Adrenal gland (tissue), 19 donors: ENCODE measurements around the gene HNF1A. TPM values are rescaled to one million over a fixed set of nuclear protein-coding genes. Genes with fewer than 3 reads are reported as not detected.

ENCODE experiments used
- DNase-seq, 7 donors: peaks; one replicate each; pipeline ENCODE4 v3.0.0-alpha.2; 2019 to 2020
- H3K27ac ChIP-seq, 5 donors: fragments of 200-600 bp; sonication (generic) in 4 of 5; 1 replicate in 3 of 5; 2 replicates in 2 of 5; pipeline versions ENCODE4 v1.5.1 to v1.8.0; 2016 to 2020; ENCODE audit warnings: mild to moderate bottlenecking in 1 of 5
- H3K27me3 ChIP-seq: fragments of 200-600 bp; 2 replicates; pipeline ENCODE4 v1.8.0; 2021
- H3K36me3 ChIP-seq, 2 donors: fragments of 200-600 bp; replicated peaks in 1 of 2; 1 replicate in 1 of 2; 2 replicates in 1 of 2; pipeline versions ENCODE4 v1.5.1 to v1.8.0; 2018 to 2022
- H3K4me1 ChIP-seq, 2 donors: fragments of 200-600 bp; replicated peaks in 1 of 2; 1 replicate in 1 of 2; 2 replicates in 1 of 2; pipeline versions ENCODE4 v1.5.1 to v1.8.0; 2018 to 2021
- H3K4me3 ChIP-seq, 4 donors: fragments of 200-600 bp; sonication (generic) in 3 of 4; one replicate each; pipeline ENCODE4 v1.5.1; 2016 to 2018
- H3K9me3 ChIP-seq, 3 donors: fragments of 200-600 bp; sonication (generic) in 1 of 3; replicated peaks in 1 of 3; 1 replicate in 2 of 3; 2 replicates in 1 of 3; pipeline versions ENCODE4 v1.5.1 to v1.8.0; 2016 to 2021
- POLR2A ChIP-seq, 2 donors: fragments of 450-650 bp; IDR thresholded peaks; one replicate each; pipeline ENCODE4 v1.6.1; 2017; ENCODE audit warnings: antibody characterized with exemption in 2 of 2, mild to moderate bottlenecking in 2 of 2, moderate library complexity in 1 of 2
- WGBS, 4 donors: extraction: QIAGEN DNeasy Blood & Tissue Kit in 2 of 4; methylation state at CpG; one replicate each; pipeline versions ENCODE4 v1.1.5 to v1.1.7; 2013 to 2017; 5-methylcytosine and 5-hydroxymethylcytosine counted together
- intact Hi-C, 2 donors: fragments of 100-400 bp; cut with DNase I; formaldehyde crosslinking; loops; one replicate each; pipeline versions ENCODE4 v1.14.1 to v1.15.0; 2022 to 2023
- long read RNA-seq, 10 donors: library from polyadenylated mRNA in 3 of 10; unstranded in 2 of 10; stranded (forward) in 1 of 10; transcript quantifications; one replicate each; pipeline ENCODE4 v2.0.0 and lab custom pipeline, GENCODE V29; 2021 to 2026
- polyA plus RNA-seq, 3 donors: library from polyadenylated mRNA; stranded (reverse); fragments of 200-250 nt in 2 of 3; fragments of 350-450 nt in 1 of 3; fragmentation: Illumina TruSeq in 1 of 3; extraction: RNeasy Lipid Tissue Mini Kit (QIAGEN cat#74804) in 1 of 3; gene quantifications; one replicate each; pipeline ENCODE4 v1.2.3, GENCODE V29; 2013 to 2014
- total RNA-seq, 9 donors: library from RNA; depleted of rRNA in 4 of 9; stranded (reverse); fragments of >200 nt in 4 of 9; fragments of 120-200 nt in 1 of 9; fragmentation: NEBNext Ultra II Directional in 1 of 9; extraction: Animal tissue kit (Norgen Biotek cat#: 25700) in 1 of 9; gene quantifications; one replicate each; pipeline versions ENCODE4 v1.1.0 to v1.2.4, GENCODE V29; 2013 to 2023
- TF ChIP-seq, protein P1 (sequence below), 6 experiments: fragments of 450-650 bp in 4 of 6; fragments of 200-600 bp in 2 of 6; sonication (generic) in 1 of 6; IDR thresholded peaks; 1 replicate in 5 of 6; 2 replicates in 1 of 6; pipeline versions ENCODE4 v1.5.1 to v1.8.0; 2016 to 2021; ENCODE audit warnings: antibody characterized with exemption in 6 of 6, mild to moderate bottlenecking in 2 of 6, moderate library complexity in 1 of 6
- donor health status: healthy with polysubstance abuse.
- donor health status: Bipolar disorder and iron deficiency.
- donor health status: DM: yes; HTN: yes; CAD: no.
- donor health status: DM: no; HTN: no; CAD: no.
- donor health status: DM: no; HTN: no; CAD: no.
- donor health status: DM: yes; HTN: yes; CAD: no.

HNF1A gene
- total RNA-seq (under 1 TPM in 1 of 9 donors, not detected in 8; 0.08 TPM), polyA plus RNA-seq (under 1 TPM in 1 of 3 donors, not detected in 2; 0.03 TPM)
- long read RNA-seq, donor 1, result 0 reads
- long read RNA-seq, donor 2, result 0 reads
- long read RNA-seq, donor 3, result 0 reads
- long read RNA-seq, donor 4, result 0 reads
- long read RNA-seq, donor 5, result 0 reads
- long read RNA-seq, donor 6, partial matches to known transcripts, result 0 of 1 reads
- long read RNA-seq, donor 6, other reads (novel, unspliced or antisense), result 1 of 1 reads
- long read RNA-seq, donor 7, result 0 reads
- long read RNA-seq, donor 8, partial matches to known transcripts, result 0 of 10 reads
- long read RNA-seq, donor 8, other reads (novel, unspliced or antisense), result 10 of 10 reads
- long read RNA-seq, donor 9, partial matches to known transcripts, result 10 of 10 reads
- long read RNA-seq, donor 9, other reads (novel, unspliced or antisense), result 0 of 10 reads
- long read RNA-seq, donor 10, result 0 reads

- no peaks in the 10 kb centered on the region for H3K36me3 ChIP-seq
- 76 to 82% (median 81%) methylated on average over 13 to 40 of the region's 40 CpGs for WGBS, 4 donors
- intact Hi-C loops, result loop anchor here (10.0 kb wide), 3 partner anchors 224 to 394 kb away; partner anchors contain the start of genes CABP1 (in 2 of the 2) and POP5 (in 1 of the 2)
- no peaks in the 10 kb centered on the region for H3K9me3 ChIP-seq
- no peaks in the 10 kb centered on the region for H3K27me3 ChIP-seq
- TF ChIP-seq, protein P1, sequence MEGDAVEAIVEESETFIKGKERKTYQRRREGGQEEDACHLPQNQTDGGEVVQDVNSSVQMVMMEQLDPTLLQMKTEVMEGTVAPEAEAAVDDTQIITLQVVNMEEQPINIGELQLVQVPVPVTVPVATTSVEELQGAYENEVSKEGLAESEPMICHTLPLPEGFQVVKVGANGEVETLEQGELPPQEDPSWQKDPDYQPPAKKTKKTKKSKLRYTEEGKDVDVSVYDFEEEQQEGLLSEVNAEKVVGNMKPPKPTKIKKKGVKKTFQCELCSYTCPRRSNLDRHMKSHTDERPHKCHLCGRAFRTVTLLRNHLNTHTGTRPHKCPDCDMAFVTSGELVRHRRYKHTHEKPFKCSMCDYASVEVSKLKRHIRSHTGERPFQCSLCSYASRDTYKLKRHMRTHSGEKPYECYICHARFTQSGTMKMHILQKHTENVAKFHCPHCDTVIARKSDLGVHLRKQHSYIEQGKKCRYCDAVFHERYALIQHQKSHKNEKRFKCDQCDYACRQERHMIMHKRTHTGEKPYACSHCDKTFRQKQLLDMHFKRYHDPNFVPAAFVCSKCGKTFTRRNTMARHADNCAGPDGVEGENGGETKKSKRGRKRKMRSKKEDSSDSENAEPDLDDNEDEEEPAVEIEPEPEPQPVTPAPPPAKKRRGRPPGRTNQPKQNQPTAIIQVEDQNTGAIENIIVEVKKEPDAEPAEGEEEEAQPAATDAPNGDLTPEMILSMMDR (IDR thresholded peaks at IDR 0.05), result no peak
- no peak for TF ChIP-seq POLR2A (IDR thresholded peaks at IDR 0.05)
- no peak for DNase-seq
- no peaks in the 10 kb centered on the region for H3K4me1 ChIP-seq
- H3K27ac ChIP-seq, result no peak within 1 kb of the TSS
- no peak within 1 kb of the TSS for H3K4me3 ChIP-seq
Measured at GRCh38 chr12:120978296-120979219, at the start of gene HNF1A. TSS of gene HNF1A (plus strand) at chr12:120978543. CDS start at chr12:120978769, 226 bp downstream.

- Histone ChIP-seq H3K9me3 (no peaks in the 10 kb centered on the region), H3K4me1 (no peaks in the 10 kb centered on the region), H3K36me3 (no peaks in the 10 kb centered on the region), H3K4me3 (no peak overlapping the region), H3K27me3 (no peaks in the 10 kb centered on the region), H3K27ac (no peak overlapping the region)
- WGBS, 4 donors, result 79 to 85% (median 81%) methylated on average over 10 to 13 of the region's 13 CpGs
- DNase-seq, result no peak
- TF ChIP-seq, protein P1 (IDR thresholded peaks at IDR 0.05), result no peak
- no peak for TF ChIP-seq POLR2A (IDR thresholded peaks at IDR 0.05)
- intact Hi-C loops, result no loop called here
Measured at GRCh38 chr12:120928864-120929652, 49.3 kb upstream of the HNF1A start.

GRCh38 chr12:120930032-120930431 is 48.3 kb upstream of the HNF1A start:
- Histone ChIP-seq H3K36me3 (no peaks in the 10 kb centered on the region), H3K4me1 (no peaks in the 10 kb centered on the region), H3K27ac (no peak overlapping the region), H3K9me3 (no peaks in the 10 kb centered on the region), H3K4me3 (no peak overlapping the region), H3K27me3 (no peaks in the 10 kb centered on the region)
- WGBS, 4 donors, result 85 to 91% (median 89%) methylated on average over 5 of the region's 5 CpGs
- intact Hi-C loops, result no loop called here
- TF ChIP-seq, protein P1 (IDR thresholded peaks at IDR 0.05), result no peak
- no peak for TF ChIP-seq POLR2A (IDR thresholded peaks at IDR 0.05)
- no peak for DNase-seq
